NCI-H2196 (cell line): ENCODE results near the gene DOCK2.

Experiments used
- DNase-seq: peaks from one replicate; lab custom pipeline; 2025; ENCODE audit not compliant: unreplicated experiment; lab: John Stamatoyannopoulos, UW

DOCK2 gene

DNA sequence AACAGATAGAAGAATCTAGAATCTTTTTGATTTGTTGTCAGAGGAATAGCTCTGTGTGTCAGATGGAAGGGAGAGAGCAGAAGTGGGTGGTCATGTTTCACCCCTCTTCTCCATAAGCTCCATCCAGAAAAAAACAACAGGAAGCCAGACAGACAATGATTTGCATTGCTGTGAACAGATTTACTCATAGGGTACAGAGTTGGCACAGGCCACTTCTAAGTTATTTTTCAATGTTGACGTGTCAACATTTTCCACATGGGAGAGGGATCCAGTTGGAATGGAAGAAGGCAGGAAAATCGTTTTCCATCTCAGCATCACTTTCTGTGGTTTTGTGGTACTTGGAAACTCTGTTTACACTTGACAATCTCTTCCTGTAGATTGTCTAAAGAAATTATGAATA lies 256.5 kb downstream of the DOCK2 start:
- no peak for DNase-seq

- no peak for DNase-seq
Observed at GRCh38 chr5:169895926-169896325, 258.9 kb downstream of the DOCK2 start.

DNA sequence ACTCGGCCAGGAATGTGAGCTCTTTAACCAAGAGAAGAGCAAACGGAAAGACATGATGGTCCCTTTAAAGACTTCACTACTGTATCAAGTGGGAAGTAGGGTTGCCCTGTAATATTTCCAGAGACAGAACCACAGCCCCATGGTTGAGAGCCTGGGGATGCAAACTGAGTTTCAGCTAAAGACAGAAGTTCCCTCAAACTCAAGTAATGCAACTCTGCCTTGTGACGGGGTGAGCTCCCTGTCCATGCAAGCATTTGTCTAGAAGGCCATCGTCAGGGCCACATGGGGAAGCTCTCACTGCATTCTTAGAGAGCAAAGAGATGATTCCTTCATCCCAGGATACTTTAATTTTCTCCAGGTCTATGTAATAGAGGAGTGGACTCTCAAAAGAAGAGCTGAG lies 260.4 kb downstream of the DOCK2 start:
- no peak for DNase-seq

DNA sequence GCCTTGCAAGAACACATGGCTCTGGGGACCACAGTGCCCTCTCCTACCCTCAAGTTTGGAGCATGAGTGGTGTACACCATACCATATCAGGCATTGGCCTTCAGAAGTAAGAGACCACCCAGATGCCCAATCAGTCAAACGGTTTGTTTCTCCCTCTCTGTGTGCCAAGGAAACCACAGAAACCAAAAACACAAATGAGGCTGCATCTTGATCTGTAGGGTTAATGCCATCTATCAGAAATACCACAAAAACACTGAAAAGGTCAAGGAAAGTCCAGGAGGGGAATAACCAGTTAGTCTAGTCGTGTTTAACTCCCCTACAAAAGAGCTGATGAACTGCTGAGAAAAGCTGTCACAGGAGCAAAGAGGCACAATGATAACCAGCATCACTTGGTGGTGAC lies 264.8 kb downstream of the DOCK2 start:
- no peak for DNase-seq

- DNase-seq, result no peak
Observed at GRCh38 chr5:169904059-169904458, 267.0 kb downstream of the DOCK2 start.

- DNase-seq, result no peak
Observed at GRCh38 chr5:169904508-169904907, 267.4 kb downstream of the DOCK2 start.

GRCh38 chr5:169905017-169905416 lies 267.9 kb downstream of the DOCK2 start:
- no peak for DNase-seq

- no peak for DNase-seq
Observed at GRCh38 chr5:169906745-169907649, 269.9 kb downstream of the DOCK2 start.

DNA sequence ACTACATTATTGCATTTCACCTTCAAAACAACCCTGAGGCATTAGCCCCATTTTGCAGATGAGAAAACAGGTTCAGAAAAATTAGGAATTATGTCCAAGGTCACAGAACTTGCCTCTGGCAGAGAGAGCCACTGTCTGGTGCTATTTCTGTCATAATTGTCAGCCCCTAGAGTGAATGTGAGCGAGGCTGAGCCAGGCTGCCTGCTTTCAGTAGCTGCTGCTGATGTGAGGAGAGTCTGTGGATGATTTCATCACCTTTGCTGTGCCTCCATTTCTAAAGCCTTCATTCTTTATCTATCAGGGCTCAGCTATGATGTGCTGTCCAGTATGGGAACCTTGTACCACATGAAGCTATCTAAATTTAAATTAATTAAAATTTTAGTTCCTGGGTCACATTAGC lies 271.8 kb downstream of the DOCK2 start:
- DNase-seq, result no peak

GRCh38 chr5:169909945-169910344 lies 272.9 kb downstream of the DOCK2 start:
- DNase-seq, result no peak

DNA sequence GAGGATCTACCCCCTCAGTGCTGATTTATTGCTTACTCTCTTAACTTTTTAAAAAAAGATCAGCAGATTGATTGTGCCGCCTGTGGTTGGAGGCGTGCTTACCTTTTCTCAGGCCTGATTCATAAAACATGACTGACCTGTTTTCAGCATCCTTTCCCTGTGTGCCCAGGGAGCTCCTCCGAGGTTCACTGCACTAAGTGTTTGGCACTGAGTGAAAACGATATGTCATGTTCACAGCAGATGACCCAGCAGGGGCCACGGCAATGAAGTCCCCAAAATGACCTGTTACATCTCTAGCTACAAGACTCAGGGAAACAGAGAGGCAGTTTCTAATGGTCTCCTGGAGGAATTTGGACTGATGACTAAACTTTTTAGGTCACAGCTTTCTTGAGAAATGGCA lies 273.3 kb downstream of the DOCK2 start:
- DNase-seq, result no peak

DNA sequence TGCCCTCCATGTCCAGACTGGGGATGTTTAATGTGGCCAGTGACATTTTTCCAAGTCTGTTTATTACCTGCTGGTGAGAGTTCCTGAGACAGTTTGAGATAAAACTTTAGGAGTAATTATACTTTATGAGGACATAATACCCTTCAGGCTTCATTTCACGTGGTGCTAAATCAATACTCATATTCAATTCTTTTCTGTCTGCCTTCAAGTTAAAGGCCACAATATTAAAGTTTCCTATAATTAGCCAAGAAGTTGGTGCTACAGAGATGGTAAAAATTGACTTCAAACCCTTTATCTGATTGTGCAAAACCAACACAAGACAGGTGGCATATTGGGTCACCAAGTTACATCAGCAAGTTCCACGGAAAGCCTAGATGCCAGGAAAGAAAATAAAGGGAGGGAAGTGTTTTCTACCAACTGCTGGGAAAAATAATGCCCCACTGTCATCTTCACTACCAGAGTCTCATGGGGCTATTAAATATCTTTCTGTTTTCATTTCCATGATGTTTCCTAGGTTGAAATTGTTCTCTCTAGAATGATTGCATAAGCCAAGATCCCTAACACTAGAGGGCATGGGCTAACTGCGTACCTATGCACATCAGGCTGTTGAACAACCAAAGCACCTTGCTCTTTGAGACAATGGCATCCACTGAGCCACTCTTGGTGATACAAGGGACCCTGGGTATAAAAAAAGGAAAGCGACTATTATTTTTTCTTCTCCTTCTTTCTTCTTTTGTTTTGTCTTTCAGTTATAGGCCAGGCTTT lies 274.6 kb downstream of the DOCK2 start:
- no peak for DNase-seq

- DNase-seq, result no peak
Observed at GRCh38 chr5:169913479-169913878, 276.4 kb downstream of the DOCK2 start.

GRCh38 chr5:169914766-169915165 lies 277.7 kb downstream of the DOCK2 start:
- no peak for DNase-seq

- no peak for DNase-seq
Observed at GRCh38 chr5:169917500-169917899, 280.4 kb downstream of the DOCK2 start.

- DNase-seq, result no peak
Observed at GRCh38 chr5:169918228-169918627, 281.2 kb downstream of the DOCK2 start.

- DNase-seq, result no peak
Observed at GRCh38 chr5:169920474-169920873, 283.4 kb downstream of the DOCK2 start.

- no peak for DNase-seq
Observed at GRCh38 chr5:169921384-169921783, 284.3 kb downstream of the DOCK2 start.

DNA sequence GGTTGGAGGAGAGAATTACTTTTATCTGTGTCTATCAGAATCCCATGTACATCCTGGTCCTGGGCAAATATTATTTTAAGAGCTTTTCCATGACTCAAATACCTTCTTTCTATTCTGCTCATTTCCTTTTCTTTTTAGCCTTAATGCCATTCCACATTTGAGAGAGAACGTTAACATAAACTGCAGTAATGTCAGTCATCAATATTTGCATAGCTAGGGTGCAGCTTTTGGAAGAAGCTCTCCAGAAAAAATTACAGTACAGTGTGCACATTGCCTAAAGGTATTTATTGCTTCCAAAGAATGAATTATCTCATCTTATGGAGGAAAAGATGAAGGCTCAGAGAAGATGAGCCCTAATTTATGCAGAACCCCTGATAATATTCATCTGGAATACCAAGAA lies 284.9 kb downstream of the DOCK2 start:
- DNase-seq, result no peak

DNA sequence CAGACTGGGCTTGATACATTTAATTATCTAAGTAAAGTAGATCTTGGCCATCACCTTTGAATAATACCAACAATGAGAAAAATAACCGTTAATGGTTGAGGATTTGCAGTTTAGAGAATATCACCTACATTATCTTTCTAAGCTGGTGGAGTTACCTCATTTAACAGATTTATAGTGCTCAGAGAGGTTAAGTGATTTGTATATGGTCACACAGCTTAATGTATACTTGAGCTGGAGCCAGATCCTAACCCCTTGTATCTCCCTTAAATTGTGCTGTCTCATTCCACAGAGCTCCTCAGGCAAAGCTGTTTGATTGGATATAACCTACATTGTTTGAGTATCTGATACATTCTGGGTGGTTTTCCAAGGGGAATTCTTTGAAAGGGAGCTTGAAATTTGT lies 285.4 kb downstream of the DOCK2 start:
- no peak for DNase-seq

DNA sequence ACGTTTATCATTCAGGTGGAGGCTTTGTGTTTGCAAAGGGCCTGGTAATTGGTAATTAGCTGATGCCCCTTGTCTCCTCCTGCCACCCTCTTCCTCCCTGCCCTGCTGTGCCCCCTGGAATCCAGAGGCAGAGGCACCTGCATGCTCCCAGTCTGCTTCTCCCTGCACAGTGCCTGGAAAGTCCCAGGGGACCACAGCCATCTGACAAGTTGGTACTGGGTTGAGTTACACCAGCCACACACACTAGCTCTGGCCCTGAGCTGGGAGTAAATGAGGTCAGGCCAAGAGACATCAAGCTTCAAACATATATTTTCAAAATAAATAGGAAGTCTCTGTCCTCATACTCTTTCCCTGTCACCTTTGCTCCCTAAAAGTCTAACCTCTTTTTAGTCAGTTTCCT lies 286.9 kb downstream of the DOCK2 start:
- no peak for DNase-seq

- no peak for DNase-seq
Observed at GRCh38 chr5:169933127-169933526, 296.1 kb downstream of the DOCK2 start.
